SU-DHL-6 (cell line): ENCODE data around the gene C6orf15.

Experiments
- H2AFZ ChIP-seq: fragments of 200-600 bp; sonication (generic); 2 replicates; pipeline ENCODE4 v1.6.1; 2014; ENCODE audit warnings: low read depth, mild to moderate bottlenecking, moderate library complexity, mixed read lengths, antibody characterized with exemption, low read length; ENCODE audit not compliant: severe bottlenecking
- H3F3A ChIP-seq: fragments of 200-600 bp; shearing (Covaris generic); 2 replicates; pipeline ENCODE4 v1.6.0; 2016; ENCODE audit warnings: antibody characterized with exemption, mild to moderate bottlenecking; ENCODE audit not compliant: insufficient read depth
- H3K27ac ChIP-seq: fragments of 200-600 bp; sonication (generic); 2 replicates; pipeline ENCODE4 v1.5.1; 2016; ENCODE audit warnings: low read depth, mild to moderate bottlenecking, low read length, moderate library complexity, mixed read lengths
- H3K27me3 ChIP-seq: fragments of 200-600 bp; sonication (generic), shearing (Covaris generic); 2 replicates; pipeline ENCODE4 v1.6.0; 2014; ENCODE audit warnings: mild to moderate bottlenecking, low read length
- H3K36me3 ChIP-seq: fragments of 200-600 bp; sonication (generic); 2 replicates; pipeline ENCODE4 v1.6.1; 2014; ENCODE audit warnings: mild to moderate bottlenecking, low read length, mixed read lengths
- H3K4me2 ChIP-seq: fragments of 300-600, 200-600 bp; shearing (Covaris generic), sonication (generic); 2 replicates; pipeline ENCODE4 v1.6.0; 2014; ENCODE audit warnings: low read length, low read depth, mild to moderate bottlenecking; ENCODE audit not compliant: poor library complexity, severe bottlenecking
- H3K4me3 ChIP-seq: fragments of 200-600 bp; sonication (generic); 2 replicates; pipeline ENCODE4 v1.5.1; 2014; ENCODE audit warnings: antibody characterized with exemption, low read length, mild to moderate bottlenecking, mixed read lengths; ENCODE audit not compliant: insufficient read depth, poor library complexity, severe bottlenecking
- H3K79me2 ChIP-seq: fragments of 200-600 bp; sonication (generic); 2 replicates; pipeline ENCODE4 v1.6.1; 2014; ENCODE audit warnings: mild to moderate bottlenecking, low read length, moderate library complexity; ENCODE audit not compliant: insufficient read depth
- H3K9ac ChIP-seq: fragments of 200-600 bp; sonication (generic); 2 replicates; pipeline ENCODE4 v1.7.0; 2014; ENCODE audit warnings: mild to moderate bottlenecking, low read length
- H3K9me2 ChIP-seq: fragments of 200-600 bp; sonication (generic); replicated peaks from 2 replicates; pipeline ENCODE4 v1.6.1; 2014; ENCODE audit warnings: low read length; ENCODE audit not compliant: insufficient read depth
- H3K9me3 ChIP-seq: fragments of 200-600 bp; sonication (generic); 2 replicates; pipeline ENCODE4 v1.6.1; 2014; ENCODE audit warnings: low read length, mixed read lengths; ENCODE audit not compliant: insufficient read depth
- H4K20me1 ChIP-seq: fragments of 200-600 bp; sonication (generic); 2 replicates; pipeline ENCODE4 v1.6.1; 2014; ENCODE audit warnings: low read depth, mild to moderate bottlenecking, antibody characterized with exemption, low read length, moderate library complexity, mixed read lengths
- CTCF ChIP-seq: fragments of 200-600 bp; sonication (generic); IDR thresholded peaks from one replicate; pipeline ENCODE4 v1.5.1; 2017; ENCODE audit warnings: antibody characterized with exemption, mild to moderate bottlenecking, low read length, moderate library complexity; ENCODE audit not compliant: insufficient read depth, poor library complexity, severe bottlenecking
- EZH2phosphoT487 ChIP-seq: fragments of 200-600 bp; sonication (generic), shearing (Covaris generic); conservative IDR thresholded peaks from 2 replicates; pipeline ENCODE4 v1.6.1; 2018; ENCODE audit warnings: mild to moderate bottlenecking, antibody characterized with exemption, low read length, moderate library complexity, mixed read lengths

The C6orf15 gene

GRCh38 chr6:31092238-31092637, 20.1 kb downstream of the C6orf15 start:
- no peaks in the 10 kb centered on the region for H3K27me3 ChIP-seq
- H3K79me2 ChIP-seq, result no peaks in the 10 kb centered on the region
- H3K36me3 ChIP-seq, result no peaks in the 10 kb centered on the region
- 0 out of 2 replicates have a peak, but pooled peaks cover 3% of the 10 kb centered on the region for H4K20me1 ChIP-seq
- TF ChIP-seq CTCF (no peak), EZH2phosphoT487 (no peak)
- H2AFZ ChIP-seq, result no peak overlapping the region
- no peaks in the 10 kb centered on the region for H3K9me3 ChIP-seq
- no peak overlapping the region for H3K27ac ChIP-seq
- H3F3A ChIP-seq, result no peaks in the 10 kb centered on the region
- no peak overlapping the region for H3K4me2 ChIP-seq
- H3K4me3 ChIP-seq, result no peak overlapping the region
- H3K9me2 ChIP-seq, result no peaks in the 10 kb centered on the region
- no peak overlapping the region for H3K9ac ChIP-seq

- TF ChIP-seq EZH2phosphoT487 (no peak), CTCF (no peak)
- Histone ChIP-seq H3F3A (no peaks in the 10 kb centered on the region), H4K20me1 (0 out of 2 replicates have a peak, but pooled peaks cover 3% of the 10 kb centered on the region), H3K4me2 (no peak overlapping the region), H3K9me2 (no peaks in the 10 kb centered on the region), H3K4me3 (no peak overlapping the region), H2AFZ (no peak overlapping the region), H3K9ac (no peak overlapping the region), H3K27ac (no peak overlapping the region), H3K9me3 (no peaks in the 10 kb centered on the region), H3K79me2 (no peaks in the 10 kb centered on the region), H3K27me3 (no peaks in the 10 kb centered on the region), H3K36me3 (no peaks in the 10 kb centered on the region)
Observed at GRCh38 chr6:31091680-31092079, 20.7 kb downstream of the C6orf15 start.

- Histone ChIP-seq H3K4me3 (no peak overlapping the region), H3F3A (no peaks in the 10 kb centered on the region), H3K9ac (no peak overlapping the region), H3K9me2 (no peaks in the 10 kb centered on the region), H2AFZ (no peak overlapping the region), H3K79me2 (no peaks in the 10 kb centered on the region), H4K20me1 (0 out of 2 replicates have a peak, but pooled peaks cover 3% of the 10 kb centered on the region), H3K36me3 (no peaks in the 10 kb centered on the region), H3K9me3 (no peaks in the 10 kb centered on the region), H3K27me3 (no peaks in the 10 kb centered on the region), H3K4me2 (no peak overlapping the region), H3K27ac (no peak overlapping the region)
- TF ChIP-seq CTCF (no peak), EZH2phosphoT487 (no peak)
Observed at GRCh38 chr6:31090973-31091364, 21.4 kb downstream of the C6orf15 start.
